DND-41 (cell line): ENCODE measurements around the gene CCDC40.

Source experiments
- CTCF ChIP-seq: IDR thresholded peaks from 2 replicates; pipeline ENCODE4 v1.5.1; 2012; ENCODE audit warnings: borderline replicate concordance, low read length, moderate library complexity, mild to moderate bottlenecking; ENCODE audit not compliant: poor library complexity, severe bottlenecking; ENCODE audit errors: extremely low read depth
- EZH2 ChIP-seq: IDR thresholded peaks from 3 replicates; pipeline ENCODE4 v1.6.1; 2012; ENCODE audit warnings: borderline replicate concordance, low read depth, mild to moderate bottlenecking, moderate library complexity, low read length, inconsistent platforms; ENCODE audit not compliant: severe bottlenecking

DNA sequence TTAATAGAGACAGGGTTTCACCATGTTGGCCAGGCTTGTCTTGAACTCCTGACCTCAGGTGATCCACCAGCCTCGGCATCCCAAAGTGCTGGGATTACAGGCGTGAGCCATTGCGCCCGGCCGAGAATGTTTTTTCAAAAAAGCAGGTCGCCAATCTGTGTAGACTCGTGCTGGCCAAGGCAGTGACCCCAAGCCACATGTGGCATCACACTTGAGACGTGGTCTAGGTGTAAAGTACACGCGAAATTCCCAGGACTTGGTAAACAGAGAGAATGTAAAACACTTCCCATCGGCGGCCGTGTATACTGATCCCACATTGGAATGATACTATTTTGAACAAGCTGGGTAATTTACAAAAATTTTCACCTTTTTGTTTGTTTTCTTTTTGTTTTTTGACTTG lies 41.8 kb upstream of the CCDC40 start:
- TF ChIP-seq CTCF = no peak
- TF ChIP-seq EZH2 = no peak
